GM19025 (cell line): ENCODE data around the gene MSL2.
"Not testable (repeated sequence)": the region's sequence is repeated elsewhere in the genome, so short reads cannot be mapped to it uniquely, and the experiment has no call there.

Experiments
- ATAC-seq: cut with Tn5 transposase; IDR thresholded peaks from one replicate; pipeline ENCODE4 v1.9.1; 2021; ENCODE audit warnings: mild to moderate bottlenecking, low read depth, moderate library complexity; ENCODE audit not compliant: unreplicated experiment

MSL2 gene, protein sequence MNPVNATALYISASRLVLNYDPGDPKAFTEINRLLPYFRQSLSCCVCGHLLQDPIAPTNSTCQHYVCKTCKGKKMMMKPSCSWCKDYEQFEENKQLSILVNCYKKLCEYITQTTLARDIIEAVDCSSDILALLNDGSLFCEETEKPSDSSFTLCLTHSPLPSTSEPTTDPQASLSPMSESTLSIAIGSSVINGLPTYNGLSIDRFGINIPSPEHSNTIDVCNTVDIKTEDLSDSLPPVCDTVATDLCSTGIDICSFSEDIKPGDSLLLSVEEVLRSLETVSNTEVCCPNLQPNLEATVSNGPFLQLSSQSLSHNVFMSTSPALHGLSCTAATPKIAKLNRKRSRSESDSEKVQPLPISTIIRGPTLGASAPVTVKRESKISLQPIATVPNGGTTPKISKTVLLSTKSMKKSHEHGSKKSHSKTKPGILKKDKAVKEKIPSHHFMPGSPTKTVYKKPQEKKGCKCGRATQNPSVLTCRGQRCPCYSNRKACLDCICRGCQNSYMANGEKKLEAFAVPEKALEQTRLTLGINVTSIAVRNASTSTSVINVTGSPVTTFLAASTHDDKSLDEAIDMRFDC

DNA sequence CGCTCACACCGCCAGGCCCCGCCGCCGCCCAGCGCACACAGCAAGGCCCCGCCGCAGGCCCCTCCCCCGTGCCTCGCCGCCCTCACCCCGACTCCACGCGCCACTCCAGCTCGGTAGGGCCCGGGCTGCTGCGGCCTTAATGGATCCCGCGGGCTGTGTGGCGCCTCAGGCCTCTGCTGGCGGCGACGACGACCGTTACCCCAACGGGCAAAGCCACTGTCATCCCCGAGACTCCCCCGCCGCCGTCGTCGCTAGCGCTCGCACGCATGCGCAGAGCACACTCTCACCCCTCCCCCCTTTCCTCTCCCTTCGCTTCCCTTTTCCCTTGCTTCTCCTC, at the start of gene MSL2:
Gene MSL2 (minus strand): TSS at position 272 of the 337 bp plus-strand sequence. CDS start 1,222 bp downstream, outside the sequence.
- ATAC-seq, result no peak

DNA sequence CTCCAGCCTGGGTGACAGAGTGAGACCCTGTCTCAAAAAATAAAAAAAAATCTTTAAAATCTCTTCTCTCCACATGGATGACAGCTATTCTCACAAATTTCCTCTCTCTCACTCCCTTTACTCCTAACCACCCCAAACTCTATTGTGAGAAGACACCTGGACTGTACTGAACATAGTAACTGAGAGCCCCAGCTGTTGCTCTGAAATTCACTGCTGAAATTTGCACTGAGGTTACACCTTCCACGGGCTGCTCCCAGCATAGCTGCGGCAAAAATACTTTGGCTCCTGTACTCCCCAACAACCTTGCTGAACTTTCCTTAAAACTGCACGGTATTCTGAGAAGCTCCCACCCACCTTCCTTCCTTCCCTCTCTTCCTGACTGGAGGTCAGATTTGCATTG, 49.6 kb upstream of the MSL2 start:
- no peak for ATAC-seq

DNA sequence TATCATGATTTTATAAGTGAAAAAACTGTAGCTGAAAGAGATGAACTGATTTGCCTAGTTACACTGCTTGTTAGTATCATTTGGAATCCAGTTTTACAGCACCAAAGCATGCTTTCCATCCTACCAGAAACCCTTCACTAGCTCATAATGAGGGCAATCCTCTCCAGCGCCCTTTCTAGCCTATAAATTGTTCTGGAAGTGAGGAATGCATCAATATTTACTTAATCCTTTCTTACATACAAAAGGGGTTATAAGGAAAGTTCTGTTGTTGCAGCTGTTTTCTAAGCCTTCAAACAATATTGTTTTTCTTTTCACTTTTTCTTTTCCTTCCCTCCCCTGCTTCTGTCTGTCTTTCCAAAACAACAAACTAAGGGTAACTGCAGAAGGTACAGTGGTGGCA, 43.0 kb upstream of the MSL2 start:
- no peak for ATAC-seq

DNA sequence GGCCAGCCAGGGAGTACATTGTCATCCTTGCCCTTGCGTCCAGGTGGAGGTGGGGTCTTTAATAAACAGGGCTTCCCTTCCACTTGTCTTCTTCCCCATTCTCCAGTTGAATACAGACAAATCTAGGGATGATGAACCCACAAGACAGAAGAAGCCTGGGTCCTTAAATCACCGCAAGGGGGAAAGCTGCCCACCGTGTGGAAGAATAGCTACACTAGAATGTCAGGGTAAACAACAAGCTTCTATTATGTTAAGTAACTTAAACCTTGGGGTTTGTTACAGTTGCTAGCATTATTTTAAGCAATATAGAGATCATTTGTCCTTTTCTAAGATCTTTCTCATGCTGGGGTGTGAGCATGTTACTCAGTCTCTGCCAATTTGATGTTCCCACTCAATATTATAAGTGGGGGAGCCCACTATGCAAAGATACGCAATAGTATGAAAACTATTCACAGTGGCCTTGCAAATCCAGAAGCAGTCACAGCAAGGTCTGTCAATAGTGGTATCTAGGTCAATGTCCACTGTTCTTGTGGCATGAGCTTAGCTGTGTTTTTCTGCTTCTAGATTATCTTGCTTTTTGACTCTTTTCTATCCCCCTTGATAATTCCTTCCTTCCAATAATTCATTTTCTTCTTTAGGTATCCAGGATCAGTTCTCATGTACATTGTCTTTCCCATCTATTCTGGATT, 42.0 kb upstream of the MSL2 start:
- no peak for ATAC-seq

DNA sequence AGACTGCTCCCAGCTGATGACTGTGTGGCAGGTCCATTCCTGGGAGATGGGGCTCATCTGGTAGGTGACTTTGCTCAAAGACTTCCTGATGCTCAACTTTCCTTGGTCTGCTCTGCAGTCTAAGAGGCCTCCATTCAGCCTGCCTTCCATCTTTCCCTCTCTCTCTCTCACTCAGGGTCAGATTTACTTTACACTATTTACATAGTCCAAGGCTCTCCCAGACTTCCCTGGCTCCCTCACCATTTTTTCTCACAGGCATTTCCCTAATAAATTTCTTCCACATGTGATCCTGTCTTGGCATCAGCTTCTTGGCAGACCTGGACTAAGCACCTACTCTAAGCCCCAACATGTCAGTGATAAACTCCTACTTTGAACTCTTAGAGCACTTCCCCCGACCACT, 41.0 kb upstream of the MSL2 start:
- ATAC-seq, result no peak

DNA sequence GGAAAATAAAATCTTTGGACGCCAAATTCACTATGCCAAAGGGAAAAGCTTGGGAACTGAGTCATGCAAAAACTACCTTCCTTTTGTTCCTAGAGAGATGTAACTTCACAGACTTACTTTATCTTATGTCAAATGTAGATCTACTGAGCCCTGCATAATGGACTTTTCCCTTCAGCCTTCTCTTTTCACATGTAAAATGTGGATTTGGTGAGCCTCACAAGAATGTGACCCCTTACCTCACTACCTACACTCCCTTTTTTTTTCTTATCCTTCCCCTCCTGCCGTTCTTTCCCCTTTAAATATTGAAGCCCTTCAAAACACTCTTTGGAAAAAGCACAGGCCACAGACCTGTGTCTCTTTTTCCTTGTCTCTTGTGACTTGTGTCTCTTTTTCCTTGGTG, 40.0 kb upstream of the MSL2 start:
- no peak for ATAC-seq

DNA sequence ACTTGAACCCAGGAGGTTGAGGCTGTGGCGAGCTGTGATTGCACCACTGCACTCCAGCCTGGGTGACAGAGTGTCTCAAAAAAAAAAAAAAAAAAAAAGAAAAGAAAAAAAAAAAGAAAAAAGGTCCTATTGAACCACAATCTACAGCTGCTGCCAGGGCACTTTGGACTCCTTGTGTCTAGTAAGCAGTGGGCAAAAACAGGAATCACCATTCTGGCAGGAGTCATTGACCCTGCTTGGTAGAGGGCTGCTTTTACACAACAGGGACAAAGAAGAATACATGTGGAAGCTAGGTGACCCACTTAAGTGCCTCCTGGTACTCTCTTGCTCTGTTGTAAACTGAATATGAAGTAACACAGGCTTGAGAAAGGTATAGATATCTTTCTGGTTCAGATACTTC, 39.4 kb upstream of the MSL2 start:
- ATAC-seq, result no peak

DNA sequence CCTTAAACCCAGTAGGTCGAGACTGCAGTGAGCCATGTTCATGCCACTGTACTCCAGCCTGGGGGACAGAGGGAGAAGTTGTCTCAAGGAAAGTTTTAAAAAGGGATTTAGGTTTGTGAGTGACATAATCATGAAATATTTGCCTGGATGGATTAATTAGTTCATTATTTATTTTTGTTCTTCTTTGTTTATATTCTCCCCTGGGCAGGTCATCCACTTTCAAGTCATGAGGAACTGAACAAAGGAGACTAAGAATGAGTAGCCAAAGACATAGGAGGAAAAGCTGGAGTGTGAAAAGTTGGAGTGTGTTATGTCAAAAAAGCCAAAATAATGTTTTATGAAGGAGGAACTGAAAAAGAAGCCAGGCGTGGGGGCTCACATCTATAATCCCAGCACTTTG, 36.3 kb upstream of the MSL2 start:
- ATAC-seq, result no peak

DNA sequence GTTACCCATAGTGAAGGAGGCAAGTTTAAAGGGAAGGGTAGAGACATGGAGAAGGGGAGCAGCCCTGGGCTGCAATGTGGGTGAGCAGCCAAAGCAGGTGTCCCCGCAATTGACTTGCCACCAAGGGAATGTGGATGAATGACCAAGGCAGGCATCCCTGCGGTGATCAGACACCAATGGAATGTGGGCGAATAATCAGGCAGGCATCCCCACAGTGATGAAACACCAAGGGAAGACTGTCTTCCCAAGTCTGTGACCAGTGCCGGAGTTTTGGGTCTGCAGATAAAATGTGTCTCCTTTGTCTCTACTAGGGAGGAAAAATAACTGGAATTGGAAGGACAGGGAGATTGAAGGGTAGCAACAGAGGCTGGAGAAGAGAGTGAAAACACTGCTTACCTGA, 26.6 kb upstream of the MSL2 start:
- ATAC-seq, result not testable (repeated sequence)

DNA sequence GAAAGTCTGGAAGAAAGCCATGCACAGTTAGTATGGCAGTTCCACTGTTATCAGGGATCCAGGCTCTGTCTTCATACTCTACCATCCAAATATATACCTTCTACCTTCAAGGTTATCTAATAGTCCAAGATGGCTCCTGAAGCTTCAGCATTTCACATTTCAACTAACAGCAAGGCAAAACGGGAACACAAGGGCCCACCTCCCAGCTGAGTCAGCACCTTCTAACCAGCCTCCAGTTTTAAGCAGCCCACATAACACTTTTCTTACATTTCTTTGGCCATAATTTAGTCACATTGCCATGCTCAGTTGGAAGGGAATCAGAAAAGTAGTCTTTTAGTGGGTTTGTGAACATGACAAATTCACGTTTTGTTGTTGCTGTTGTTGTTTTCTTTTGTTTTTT, 15.4 kb upstream of the MSL2 start:
- no peak for ATAC-seq

DNA sequence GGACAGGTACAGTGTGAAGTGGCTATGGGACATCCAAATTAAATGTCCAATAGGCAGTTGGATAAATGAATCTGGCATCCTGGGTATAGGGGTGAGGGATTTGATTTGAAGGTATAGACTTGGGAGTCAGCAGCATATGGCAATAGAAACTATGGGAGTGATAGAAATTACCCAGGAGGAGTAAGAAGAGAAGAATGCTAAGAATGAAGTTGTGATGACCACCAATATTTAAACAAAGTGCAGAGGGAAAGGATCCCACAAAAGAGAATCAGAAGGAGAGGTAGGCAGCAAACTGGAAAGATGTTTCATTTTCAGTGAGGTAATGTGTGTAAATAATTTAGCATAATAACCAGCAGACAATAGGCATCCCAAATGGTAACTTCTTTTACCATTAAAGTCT, 13.8 kb upstream of the MSL2 start:
- ATAC-seq, result no peak

DNA sequence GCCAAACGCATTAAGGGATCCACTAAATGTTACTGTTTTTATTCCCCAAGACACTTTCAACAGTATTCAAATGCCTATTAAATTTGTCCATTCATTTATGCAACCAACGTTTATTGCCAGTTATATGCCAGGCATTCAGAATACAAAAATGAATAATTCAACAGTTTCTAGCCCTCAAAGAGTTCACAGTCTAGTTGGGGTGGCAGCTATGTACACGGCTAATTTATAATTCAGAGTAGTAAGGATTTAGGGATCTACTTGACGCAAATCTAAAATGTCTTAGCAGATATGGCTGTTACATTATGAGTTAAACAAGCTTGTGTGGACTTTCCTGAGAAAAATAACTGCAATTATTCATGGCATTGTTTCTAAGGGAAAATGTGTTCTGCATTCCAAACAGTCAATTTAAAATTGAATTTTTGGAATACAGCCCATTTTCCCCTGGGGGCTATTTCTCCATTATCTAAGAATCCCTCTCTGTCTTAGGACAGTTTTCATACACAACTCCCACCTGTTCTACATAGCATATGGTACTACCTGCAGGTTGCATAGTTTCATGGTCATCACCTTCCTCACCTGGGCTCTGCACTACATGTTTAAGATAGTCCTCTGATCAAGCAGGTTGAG, 11.5 kb upstream of the MSL2 start:
- no peak for ATAC-seq

DNA sequence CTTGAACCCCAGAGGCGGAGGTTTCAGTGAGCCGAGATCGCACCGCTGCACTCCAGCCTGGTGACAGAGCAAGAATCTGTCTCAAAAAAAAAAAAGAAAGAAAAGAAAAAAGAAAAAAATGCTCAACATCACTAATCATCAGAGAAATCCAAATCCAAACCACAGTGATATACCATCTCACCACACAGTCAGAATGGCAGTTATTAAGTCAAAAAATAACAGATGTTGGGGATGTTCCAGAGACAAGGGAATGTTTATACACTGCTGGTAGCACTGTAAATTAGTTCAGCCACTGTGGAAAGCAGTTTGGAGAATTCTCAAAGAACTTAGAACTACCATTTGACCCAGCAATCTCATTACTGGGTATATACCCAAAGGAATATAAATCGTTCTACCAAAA, 3.1 kb upstream of the MSL2 start:
- ATAC-seq, result not testable (repeated sequence)

DNA sequence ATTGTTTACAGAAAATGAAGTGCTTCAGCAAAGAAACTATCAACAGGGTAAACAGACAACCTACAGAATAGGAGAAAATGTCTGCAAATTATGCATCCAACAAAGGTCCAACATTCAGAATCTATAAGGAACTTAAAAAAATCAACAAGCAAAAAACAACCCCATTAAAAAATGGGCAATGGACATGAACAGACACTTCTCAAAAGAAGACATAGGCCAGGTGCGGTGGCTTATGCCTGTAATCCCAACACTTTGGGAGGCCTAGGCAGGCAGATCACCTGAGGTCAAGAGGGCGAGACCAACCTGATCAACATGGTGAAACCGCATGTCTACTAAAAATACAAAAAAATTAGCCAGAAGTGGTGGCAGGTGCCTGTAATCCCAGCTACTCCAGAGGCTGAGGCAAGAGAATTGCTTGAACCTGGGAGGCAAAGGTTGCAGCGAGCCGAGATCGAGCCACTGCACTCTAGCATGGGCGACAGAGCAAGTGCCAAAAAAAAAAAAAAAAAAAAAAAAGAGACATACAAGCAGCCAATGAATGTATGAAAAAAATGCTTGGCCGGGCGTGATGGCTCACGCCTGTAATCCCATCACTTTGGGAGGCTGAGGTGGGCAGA, 2.4 kb upstream of the MSL2 start:
- not testable (repeated sequence) for ATAC-seq

DNA sequence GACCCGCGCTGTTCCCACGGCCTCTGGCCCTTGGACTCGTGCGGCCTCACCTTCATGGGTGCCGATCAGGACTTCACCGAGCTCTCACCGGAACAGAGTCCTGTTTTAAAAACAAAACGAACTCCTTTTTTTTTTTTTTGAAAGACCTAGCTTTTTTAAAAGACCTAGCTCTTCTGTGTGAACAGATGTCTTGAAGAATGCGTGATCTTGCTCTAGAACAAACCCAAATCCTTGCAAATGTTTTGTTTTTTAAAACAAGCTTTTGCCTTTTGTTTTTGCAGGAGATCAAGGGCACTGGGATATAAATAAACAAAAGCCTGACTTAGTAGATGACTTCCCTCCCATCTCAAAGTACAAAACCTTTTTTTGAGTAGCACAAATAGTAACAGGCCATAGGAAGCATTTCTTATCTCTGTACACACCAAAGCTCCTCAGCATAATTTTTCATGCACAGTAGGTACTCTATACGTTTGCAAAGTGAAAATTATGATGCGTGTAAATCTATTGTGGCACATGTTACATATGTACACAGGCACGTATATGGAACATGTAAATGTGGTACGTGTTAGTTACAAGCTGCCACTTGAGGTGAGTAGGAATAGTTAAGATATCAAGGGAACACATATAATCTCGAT, 1.1 kb upstream of the MSL2 start:
- ATAC-seq, result no peak

DNA sequence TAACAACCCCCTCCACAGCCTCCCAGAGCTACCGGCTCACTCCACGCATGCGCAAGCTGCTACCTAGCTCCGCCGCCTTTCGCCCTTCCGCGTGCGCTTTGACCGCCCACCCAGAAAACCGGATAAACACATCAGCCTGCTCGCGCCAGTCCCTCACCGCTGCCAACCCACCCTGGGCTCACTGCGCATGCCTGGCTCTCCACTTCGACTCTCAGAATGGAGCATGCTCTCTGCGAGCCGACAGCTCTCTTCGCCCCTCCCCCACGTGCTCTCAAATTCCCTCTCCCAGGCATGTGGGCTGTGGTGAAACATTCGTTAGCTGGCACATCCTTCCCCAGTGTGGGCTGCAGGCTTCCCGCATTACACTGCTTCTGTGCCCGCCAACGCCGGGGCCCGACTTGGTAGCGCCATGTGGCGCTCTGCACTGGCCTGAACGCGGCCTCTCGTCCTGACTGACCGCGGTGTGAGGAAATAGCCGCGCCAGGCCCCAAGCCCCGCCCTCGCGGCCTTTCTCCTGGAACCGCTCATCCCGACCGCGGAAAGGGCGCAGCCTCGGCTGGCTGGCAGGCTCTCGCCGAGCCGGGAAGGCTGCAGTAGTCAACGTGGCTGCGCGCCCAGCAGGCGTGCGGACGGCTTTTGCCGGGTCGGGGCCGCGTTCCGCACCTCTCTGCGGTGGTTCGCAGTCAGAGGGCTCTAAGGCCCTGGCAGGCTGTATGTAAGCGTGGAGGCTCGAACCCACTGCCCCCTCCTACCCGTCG, 445 bp upstream of the MSL2 start:
- ATAC-seq, result peak; percentile 55

DNA sequence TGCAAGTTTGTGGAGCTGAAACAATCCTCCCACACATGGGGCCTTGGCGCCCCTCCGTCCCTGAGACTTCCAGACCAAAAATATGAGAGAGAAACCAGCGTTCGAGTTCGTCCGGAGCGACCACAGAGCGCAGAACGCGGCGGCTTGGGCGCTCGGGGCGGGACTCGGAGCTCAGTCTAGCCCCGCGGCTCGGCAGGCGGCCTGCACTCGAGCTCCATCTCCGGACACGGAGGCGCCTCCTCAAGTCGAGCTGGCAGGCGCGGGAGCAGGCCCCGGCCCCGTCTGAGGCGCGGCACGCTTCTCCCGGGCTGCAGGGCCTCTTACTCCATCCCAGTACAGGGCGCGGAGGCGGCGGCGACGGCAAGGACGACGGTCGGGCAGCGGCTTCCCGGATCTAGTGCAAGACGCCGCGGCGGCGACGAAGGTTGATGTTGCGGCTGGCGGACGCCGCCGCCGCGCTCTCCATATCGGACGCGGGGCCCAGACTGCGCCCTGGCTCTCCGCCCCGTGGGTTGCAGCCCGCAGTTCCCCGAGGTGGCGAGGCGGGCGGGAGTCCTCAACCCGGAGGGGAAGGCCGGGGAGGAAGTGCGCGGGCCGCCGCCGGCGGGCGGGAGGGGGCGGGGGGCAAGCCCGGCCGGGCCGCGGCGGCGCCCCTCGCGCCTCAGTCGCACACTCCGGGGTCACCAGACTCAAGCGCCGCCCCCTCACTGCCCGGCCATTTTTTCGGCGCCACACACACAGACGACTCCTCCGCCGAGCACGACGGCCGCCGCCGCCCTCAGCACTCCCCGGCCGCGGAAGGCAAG, 674 bp downstream of the MSL2 start:
- peak; percentile 31 for ATAC-seq

DNA sequence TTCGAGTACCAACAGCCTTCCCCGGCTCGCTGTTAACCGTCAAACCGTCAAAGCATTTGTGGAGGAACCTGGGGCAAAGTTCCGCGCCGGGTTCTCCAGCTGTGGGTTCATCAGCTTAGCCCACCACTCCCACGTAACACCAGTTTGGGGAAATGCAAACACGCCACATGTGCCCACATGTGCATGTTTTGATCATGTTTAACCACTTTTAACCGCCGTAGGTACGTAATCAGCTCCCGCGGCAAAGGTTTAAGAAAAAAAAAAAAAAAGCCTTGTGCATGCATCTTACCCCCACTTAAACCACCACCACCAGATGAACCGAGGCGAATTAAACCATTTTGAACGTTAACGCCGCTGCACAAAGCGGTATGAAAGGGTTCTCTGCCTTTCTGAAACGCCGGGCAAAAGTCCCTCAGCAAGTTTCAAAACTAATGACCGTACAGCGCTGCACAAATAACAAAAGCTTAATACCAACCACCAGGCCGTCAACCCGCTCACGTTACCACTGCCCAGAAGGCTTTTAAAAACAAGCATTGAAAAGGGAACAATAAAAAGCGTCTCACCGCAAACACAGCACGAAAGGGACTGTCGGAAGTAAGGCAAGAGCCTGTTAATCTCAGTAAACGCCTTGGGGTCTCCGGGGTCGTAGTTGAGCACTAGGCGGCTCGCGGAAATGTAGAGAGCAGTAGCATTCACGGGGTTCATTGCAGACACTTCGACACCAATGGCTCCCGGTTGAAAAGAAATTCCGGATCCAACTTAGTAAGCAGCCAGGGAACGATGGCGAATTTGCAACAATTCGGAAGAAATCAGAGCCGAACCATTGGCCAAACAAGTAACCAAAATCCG, 1.5 kb downstream of the MSL2 start:
- ATAC-seq, result no peak
